Activated naive CD4-positive, alpha-beta T cell treated with Interleukin-2 at 50 U/mL for 16 hours (primary cell): ENCODE measurements around the gene CIB4.

Source experiments
- DNase-seq: peaks from one replicate; pipeline ENCODE4 v3.0.0-alpha.2; 2020

The CIB4 gene

DNA sequence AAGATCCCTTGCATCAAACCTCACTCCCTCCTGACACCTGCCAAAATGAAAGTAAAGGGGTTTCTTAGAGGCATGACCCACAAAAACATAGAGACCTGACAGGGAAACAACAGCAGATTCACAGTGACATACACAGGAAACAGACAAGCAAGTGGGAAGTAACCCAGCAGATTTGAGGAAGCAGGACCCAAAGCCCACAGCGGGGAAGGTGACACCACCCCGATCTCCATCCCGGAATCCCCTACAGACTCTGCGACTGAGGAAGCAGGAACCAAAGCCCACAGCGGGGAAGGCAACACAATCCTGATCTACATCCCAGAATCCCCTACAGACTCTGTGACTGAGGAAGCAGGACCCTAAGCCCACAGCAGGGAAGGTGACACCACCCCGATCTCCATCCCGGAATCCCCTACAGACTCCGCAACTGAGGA, 21.6 kb downstream of the CIB4 start:
- no peak for DNase-seq

DNA sequence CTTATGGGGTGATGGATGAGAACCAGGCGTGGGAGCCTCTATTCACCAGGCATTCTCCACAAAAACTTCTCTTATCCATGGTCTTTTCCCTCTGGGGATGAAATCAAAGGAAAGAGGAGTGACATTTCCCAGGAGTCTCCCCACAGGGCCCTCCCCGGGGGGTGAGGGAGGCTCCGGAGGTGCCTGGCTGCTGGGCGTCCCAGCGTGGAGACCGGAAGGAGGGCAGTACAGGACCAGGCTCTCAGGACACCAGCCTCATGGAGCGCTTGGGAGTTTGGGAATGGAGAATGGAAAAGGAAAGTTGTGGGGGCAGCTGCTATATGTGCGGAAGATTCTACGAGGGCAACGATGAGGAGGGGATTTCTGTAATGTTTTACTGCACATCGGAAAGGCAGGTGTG, 22.1 kb downstream of the CIB4 start:
- no peak for DNase-seq

DNA sequence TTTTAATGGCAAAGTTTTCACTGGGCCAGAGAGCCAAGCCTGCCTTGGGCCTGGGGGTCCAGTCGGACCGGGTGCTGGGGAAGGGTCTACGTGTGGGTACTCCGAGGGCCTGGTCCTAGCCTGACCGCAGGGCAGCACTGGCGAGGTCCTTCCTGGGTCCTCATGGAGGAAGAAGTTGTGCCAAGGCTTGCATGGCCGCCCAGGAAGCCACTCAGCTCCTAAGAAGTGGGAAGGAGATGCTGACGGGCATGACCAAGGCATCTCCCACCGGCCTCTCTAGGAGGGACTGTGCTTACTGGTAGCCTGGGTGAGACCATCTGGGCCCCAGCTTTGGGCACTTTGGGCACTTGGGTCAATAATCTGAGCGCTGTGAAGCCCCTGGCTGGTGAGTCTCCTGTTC, 22.6 kb downstream of the CIB4 start:
- no peak for DNase-seq

DNA sequence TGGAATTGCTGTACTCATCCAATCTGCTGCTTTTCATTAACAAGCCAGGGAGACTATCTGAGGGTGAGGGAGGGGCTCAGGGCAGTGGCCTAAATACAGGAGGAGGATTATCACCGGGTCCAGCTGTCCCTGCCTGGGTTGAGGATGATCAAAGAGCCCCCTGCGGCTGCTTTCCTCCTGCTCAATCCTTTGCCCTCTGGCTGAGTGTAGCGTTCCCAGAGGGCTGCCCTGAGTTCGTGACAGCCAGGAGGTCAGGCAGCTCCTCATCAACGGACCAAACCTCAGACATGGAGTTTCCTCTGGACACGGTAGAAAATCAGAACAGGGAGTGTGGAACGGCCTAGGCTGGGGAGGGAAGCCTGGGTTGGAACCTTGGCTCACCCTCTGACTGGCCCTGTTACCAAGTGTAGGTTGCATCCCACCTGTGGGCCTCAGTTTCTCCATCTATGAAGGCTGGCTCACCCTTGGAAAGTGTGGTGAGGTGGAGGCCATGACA, 23.5 kb downstream of the CIB4 start:
- no peak for DNase-seq

DNA sequence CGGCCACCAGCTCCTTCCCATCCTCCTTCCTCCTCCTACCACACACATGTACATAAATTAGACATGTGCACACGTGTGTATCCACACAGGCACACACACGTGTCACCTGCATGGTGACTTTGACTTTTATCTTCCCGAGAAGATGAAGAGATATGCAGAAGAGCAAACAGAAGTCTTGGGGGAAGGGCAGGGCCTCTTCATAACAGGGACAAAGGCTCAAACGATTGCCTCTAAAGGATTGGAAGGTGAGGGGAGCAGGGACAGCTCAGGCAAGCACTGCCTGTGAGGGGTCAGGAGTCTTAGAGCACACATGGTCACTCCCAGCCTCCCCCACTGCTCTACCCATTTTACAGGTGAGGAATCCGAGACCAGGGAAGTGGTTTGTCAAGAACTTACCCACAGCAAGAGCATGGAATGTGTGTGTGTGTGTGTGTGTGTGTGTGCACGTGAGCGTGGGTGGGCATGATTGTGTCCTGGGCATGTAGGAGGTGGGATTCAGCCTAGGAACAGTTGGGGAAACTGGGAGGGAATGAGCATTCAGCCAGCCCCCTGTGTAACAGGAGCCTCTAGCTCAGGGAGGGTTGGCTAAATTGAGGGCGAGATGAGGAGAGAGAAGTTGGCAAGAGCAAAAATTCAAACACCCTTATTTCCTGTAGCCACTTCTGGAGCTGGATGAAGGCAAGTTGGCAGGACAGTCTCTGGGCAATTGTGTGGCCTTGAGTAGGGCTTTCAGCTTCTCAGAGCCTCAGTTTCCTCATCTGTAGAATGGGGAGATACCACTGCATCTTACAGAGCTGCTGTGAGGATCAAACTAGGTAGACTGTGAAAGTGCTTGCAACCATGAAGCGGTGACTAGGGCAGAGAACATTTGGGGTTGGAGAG, 24.2 kb downstream of the CIB4 start:
- DNase-seq: no peak

DNA sequence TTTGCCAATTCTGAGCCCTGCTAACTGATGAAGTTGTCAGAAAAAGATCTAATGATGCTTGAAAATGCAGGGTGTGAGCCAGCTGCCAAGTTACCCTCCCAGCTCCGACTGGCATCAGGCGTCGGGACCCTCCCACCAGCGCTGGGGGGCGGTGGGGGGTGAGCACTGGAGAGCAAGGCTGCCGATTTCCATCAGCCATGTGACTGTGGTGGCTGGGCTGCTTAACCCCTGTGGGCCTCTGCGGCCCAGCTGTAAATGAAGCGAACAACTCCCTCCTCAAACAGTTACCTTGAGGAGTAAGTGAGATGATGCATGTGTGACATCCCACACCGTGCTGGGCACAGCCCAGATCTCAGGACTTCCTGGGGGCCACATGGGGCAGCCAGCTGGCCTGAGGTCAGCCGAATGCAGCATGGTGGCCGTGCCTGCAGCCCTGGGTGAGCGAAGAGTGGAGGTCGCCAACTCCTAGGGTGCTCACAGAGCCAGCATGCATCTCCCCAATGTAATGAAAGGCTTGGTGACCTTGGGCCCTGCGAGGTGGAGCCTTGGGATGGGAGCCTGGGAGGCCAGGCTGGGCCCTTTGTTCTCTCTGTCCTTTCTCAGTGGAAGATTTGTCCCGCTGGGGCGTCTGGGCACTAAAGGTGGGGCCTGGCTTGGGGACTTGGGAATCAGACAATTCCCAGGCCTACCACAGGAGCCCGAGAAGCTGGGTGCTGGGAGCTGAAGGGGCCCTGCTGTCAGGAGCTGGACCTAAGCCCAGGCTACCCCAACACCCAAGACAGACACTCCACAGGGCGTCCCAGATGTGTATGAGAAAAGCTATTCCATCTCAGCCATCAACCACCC, 25.1 kb downstream of the CIB4 start:
- no peak for DNase-seq

DNA sequence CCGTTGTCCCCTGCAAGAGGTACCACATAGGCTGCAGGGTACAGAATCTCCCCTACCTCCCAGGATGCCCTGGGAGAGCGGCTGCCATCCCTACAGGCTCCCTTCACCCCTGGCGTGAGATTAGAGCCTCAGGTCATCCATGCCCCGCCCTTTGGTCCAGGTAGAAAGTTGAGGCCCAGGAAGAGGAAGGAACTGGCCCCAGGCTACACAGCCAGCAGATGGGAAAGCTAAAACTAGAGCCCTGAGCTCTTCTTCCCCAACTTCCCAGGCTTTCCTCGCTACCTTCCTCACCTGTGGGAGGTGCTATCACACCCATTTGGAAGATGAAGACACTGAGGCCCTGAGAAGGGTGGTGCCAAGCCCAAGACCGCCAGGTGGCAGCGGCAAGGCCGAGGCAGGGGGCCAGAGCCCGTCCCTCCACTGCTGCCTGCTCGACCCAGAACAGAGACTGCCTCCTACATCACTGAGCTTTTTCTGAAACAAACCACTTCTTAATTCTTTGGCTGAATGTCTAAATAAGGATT, 25.8 kb downstream of the CIB4 start:
- no peak for DNase-seq

DNA sequence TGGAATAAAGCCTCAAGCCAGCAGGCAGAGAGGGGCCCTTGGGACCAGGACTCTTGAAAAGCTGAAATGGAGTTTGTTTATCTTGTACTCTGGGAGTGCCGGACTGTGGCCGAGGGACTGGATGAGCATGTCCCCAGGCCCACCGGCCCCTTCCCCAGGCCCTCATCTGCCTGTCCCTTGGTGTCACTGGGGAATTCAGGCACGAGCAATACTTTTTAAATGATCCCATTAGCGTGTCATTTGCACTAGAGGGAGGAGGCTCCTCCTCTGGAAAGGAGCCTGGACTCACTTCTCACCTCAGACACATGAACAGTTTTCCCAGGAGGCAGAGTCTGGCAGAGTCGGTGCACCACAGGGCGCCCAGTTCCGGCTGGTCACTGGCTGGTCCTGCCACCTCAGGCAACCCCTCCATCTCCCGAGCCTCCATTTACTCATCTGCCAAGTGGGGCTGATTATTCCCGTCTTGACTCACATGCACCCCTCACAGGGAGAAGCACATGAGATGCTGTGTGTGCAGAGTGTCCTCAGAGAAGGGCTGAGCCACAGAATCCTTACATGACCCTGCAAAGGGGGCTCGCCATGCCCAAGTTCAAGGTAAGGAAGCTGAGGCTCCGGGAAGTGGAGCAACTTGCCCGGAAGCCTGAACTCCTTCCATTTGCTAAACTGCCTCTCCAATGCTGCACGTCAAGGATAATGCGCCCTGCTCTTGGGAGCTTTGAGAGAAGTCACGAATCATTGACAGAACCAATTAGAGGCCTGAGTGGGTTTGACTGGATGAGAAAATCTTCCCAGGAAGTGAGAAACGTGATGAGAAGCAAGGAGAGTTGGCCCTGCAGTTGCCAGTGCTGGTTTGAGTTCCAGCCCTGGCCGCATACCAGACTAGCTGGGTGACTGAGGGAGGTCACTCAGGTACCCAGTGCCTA, 26.7 kb downstream of the CIB4 start:
- no peak for DNase-seq

DNA sequence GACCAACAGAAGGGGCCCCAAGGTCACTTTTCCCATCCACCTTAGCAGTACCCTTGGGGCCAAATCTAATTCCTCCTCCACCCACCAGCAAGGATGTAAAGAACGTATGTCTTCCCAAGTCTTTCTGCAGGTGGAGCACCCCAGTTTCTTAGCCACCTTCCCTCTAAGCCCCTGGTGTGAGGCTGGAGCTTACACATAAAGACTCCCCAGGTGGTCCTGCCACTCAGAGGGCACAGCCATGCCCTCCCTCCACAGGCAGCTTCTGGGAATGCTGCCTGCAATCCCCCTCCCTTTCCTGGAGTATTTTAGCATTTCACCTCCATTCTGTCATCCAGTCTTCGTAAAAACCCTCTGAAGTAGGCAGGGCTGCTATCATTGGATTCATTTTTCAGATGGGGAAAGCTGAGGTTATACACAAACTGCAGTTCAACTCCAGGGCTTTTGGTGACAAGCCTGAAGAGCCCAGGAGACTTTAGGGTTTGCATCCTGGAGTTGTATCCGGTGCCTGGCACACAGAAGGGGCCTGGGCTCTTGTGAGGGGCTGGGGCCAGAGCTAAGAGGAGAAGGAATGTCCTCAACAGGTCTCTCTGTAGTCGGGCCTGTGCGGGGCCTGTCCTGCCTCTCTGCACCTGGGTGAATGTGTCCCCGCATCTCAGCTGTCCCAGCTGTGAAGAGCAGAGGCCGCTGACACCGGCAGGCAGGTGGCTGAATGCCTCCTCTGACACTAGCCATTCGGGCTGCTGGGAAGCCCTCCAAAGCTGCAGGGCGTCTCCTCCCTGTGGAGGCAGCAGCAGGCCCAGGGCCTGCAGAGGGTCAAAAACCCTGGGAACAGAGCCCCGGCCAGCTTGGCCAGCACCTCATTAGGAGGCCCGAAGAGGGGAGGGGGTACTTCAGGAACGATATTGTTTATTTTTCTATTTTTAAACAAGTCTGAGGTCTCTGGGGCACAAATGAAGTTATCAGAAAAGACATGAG, 27.6 kb downstream of the CIB4 start:
- DNase-seq: no peak

DNA sequence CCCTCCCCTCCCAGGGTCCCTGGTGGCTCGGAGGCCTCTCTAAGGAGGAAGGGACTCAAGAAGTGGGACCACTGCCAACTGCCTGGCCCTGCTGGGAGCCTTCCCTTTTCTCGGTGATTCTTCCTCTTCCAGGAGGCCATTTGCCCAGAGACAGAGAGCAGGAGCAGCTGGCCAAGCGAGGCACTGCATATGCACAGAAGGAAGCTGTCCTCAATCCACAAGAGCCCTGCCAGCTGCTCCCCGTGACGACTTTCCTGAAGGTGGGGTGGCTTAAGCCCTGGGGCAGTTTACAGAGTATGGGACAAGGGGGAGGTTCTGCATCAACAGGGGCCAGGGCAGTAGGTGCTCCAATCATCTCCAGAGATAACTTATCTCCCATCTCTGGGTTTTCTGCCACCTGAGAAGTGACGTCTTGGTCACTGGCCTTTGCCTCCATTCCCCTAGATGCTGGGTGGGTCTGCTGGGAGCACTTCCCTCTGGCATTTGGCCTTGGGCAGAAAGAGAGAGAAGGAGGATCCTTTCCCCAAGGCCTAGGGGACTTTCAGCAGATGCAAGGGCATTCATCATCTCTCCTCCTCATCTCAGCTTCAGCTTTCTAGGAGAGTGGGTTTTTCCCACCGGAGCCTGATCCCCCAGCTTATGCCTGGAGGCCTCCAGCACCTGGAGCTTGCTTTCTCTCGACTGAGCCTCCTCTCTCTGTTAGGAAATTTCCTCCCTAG, 28.5 kb downstream of the CIB4 start:
- DNase-seq: no peak

DNA sequence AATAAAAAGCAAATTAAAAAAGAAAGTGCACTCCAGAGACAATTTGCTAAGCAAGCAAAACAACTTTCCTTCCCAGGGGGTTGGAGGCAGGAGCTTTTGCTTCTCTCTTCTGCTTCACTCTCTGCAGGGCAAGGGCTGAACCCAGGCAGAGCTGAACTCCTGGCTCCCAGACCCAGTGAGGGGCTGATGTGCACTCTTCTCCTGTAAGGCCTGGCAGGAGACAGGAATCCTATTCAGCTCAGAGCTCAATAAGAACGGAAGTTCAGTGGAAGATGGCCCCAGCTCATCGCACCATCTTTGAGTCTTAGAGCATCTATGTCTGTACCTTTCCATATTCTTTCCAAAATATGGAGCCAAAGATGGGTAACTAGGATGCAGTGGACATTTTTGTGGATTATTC, 29.1 kb downstream of the CIB4 start:
- DNase-seq: no peak

DNA sequence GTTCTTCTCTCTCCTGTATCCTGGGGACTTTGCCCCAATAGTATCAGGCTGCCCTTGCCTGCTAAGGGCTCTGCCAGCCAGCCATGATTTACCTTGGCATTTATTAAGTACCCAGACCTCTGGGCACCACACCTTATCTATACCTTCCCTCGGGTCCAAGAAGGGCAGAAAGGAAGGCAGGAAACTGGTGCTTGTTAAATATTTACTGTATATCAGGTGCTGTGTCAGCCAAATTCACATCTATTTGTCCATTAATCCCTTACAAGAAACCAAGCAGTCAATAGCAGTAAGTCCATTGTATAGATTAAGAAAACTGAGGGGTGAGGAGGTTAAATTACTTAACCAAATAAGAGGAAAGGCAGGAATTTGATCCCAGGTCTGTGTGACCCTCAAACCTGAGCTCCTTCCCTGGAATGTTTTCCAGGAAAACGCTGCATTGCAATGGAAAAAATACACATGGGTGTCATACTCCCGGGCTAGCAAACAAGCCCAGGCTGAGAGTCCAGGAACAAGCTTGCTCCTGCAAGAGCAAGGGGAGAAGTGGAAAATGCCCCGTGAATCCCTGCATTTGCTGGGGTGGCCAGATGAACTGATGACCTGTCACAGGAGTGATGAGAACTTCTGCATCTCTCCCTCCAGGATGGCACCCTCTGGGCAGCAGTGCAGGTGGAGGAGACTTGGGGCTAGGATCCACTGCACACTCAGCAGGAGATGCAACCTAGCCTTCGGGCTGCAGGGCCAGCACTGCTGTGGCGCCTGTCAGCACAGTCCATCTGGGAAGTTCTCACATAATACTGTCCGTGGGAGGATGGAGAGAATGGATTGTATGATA, 30.4 kb downstream of the CIB4 start:
- DNase-seq: no peak

DNA sequence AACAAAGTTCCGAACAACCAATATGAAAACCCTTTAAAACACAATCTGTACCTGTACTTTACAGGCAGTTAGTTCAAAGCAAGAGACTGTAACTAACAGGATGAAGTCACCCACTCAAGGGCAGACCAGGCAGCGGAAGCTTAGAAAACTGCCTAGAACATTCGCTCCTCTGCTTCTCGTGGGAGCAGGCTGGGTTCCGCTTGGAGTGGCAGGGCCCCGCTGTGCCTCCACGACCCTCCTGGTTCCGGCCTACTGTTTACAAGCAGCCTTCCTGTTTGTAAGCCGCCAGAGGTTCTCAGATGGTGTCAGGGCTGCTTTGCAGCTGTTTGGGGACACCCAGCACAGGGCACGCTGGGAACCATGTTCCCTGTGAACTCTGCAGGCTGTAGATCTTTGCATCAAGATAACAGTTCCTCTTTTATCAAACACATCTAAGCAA, 31.3 kb downstream of the CIB4 start:
- DNase-seq: no peak

DNA sequence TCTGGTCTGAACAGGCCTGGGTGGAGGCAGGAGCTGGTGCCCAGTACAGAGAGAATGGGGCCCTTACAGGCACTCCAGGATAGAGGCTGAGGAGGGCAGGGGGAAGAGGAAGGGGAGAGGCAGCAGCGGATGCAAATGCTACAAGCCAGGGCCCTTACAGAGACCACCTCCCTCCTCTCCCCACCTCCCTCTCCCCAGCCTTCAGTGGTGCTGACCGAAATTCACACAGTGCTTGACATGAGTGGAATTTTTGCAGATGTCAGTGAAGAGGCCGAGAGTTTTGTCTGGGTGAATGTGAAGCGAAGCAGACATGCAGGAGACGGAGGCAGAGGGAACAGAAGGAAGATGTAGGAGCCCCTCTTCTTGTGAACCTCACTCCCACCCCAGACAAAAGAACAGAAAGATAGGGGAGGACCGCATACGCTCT, 31.9 kb downstream of the CIB4 start:
- DNase-seq: no peak

DNA sequence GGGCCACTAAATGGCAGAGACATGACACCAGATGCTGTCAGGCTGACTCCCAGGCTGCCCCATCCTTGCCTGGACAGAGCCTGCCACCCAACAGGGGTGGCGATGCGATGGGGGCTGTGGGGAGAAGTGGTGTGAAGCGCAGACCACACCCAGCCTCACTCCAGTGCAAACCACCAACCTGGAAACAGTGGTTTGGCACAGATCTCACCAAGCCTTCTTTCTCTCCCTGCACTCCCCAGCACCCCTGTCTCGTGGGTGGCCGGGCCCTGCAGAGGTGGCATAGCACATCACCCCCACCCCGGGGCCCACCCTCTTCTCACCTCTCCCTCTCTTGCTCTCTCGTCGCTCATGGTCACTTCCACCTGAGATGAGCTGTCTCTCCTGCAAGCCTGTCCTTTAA, 32.6 kb downstream of the CIB4 start:
- no peak for DNase-seq

DNA sequence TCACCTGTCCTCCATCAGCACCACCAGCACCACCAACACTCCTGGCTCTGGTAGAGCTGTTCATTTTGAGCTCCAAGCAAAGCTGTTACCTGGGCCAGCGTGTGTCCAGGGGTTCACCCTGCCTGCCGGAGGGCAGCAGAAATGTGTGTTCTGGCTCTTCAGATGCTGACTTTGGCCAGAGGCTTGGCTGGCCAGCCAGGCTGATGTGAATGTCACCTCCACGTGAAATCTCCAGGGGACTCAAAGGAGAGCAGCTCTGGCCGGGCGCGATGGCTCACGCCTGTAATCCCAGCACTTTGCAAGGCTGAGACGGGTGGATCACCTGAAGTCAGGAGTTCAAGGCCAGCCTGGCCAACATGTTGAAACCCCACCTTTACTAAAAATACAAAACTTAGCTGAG, 33.5 kb downstream of the CIB4 start:
- DNase-seq: no peak

DNA sequence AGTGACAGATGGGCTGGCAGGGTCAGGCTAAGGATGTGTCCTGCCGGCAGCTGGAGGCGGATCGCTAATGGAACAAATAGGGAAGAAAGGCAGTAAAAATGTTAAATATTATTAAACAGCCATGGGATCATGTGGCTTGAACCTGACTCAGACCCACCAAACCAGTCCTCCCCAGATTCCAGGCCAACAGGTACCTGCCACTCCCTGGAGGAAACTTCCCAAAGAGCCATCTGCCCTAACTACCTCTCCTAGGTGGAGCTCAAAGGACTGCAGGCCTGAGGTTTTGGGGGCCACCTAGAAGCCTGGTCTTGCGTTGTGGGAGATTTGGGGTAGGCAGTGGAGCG, 34.3 kb downstream of the CIB4 start:
- no peak for DNase-seq

DNA sequence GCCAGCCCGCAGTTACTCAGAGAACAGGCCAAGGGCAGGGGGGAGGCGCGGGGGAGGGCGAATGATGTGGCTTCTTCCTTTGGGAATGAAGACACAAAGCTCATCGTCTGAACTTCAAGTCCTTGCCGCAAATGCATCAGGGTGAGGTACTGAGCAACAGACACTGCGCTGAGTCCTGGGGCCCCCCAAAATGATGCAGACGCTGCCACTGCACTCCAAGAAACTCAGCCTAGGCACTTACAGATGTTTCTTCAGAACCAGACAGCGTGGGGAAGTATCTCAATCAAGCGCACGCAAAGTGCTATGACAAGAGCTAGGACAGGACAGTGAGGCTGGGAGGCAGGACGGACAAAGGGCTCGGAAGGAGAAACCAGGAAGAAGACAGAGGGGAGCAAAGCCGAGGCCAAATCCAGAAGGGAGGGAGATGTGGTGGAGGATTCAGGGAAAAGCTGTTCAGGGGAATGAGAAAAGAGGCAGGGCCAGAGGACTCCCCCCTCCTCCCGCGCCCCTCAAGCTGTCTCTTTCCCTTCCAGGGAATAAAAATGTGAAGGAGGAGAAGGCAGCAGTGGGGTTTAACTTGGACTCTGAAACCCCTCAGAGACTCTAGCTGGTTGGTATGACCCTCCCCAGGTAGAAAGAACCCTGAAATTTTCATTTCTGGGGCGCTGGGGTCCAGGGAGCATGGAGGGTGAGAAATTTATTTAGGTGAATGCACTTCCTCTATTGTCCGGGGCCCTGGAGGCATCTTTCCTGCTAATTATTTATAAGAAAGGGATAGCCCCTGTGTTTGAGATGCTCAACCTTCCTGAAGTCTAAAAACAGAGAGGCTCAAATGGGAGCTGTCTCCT, 34.9 kb downstream of the CIB4 start:
- no peak for DNase-seq
